GM12878 (cell line): ENCODE measurements around the gene JAKMIP1. TPM values are rescaled to one million over a fixed set of nuclear protein-coding genes. Genes with fewer than 3 reads are reported as not detected.

Experiments used
- ATAC-seq: fragments of 200-7000 bp; cut with Tn5 transposase; 3 replicates; pipeline ENCODE4 v1.9.1; 2020; ENCODE audit warnings: mild to moderate bottlenecking, moderate library complexity
- BruUV-seq: library from RNA; stranded (reverse); fragments of 400-500 nt; replicated peaks from 2 replicates; lab custom pipeline; 2021; lab: Mats Ljungman, UMichigan
- CTCF ChIA-PET: fragments of 300-600 bp; sonication (Branson Sonifier 250); formaldehyde crosslinking; extraction: SDS; loops from one replicate; lab custom pipeline; 2021; ENCODE audit warnings: inconsistent platforms; lab: Yijun Ruan, JAX
- POLR2A ChIA-PET: fragments of 350-600 bp; formaldehyde crosslinking; extraction: SDS; loops from one replicate; lab custom pipeline; 2021; ENCODE audit warnings: inconsistent platforms; lab: Charles Lee
- RAD21 ChIA-PET: fragments of 300-600 bp; sonication (Branson Sonifier 250); formaldehyde crosslinking; loops from one replicate; lab custom pipeline; 2023; ENCODE audit warnings: antibody characterized with exemption; ENCODE audit not compliant: unreplicated experiment; lab: Charles Lee
- SMC1A ChIA-PET: fragments of 300-600 bp; sonication (Branson Sonifier 250); formaldehyde crosslinking; loops from one replicate; lab custom pipeline; 2023; ENCODE audit not compliant: unreplicated experiment, uncharacterized antibody; lab: Charles Lee
- DNase-seq: peaks from one replicate; pipeline ENCODE4 v3.0.0-alpha.2; 2011; ENCODE audit warnings: low read depth, low spot score
- FAIRE-seq: peaks from 3 replicates; lab custom pipeline; 2011; peaks lifted over from hg19 to GRCh38; lab: Jason Lieb, UNC
- H2AFZ ChIP-seq: 2 replicates; pipeline ENCODE4 v1.6.0; 2011; ENCODE audit warnings: low read depth, low read length, control low read depth; ENCODE audit not compliant: control insufficient read depth
- H3K27ac ChIP-seq: 2 replicates; pipeline ENCODE4 v1.5.1; 2011; ENCODE audit warnings: control low read depth; ENCODE audit not compliant: control insufficient read depth, insufficient read depth
- H3K27me3 ChIP-seq, 2 experiments: replicated peaks in 1 of 2; 2 replicates each; pipeline versions ENCODE4 v1.6.0 to v1.6.1; 2011; ENCODE audit warnings: low read length in 1 of 2; ENCODE audit not compliant: control insufficient read depth in 2 of 2, insufficient read depth in 2 of 2
- H3K36me3 ChIP-seq, 2 experiments: 2 replicates each; pipeline ENCODE4 v1.5.1; 2011; ENCODE audit warnings: low read length in 1 of 2; ENCODE audit not compliant: control insufficient read depth in 2 of 2, insufficient read depth in 2 of 2
- H3K4me1 ChIP-seq: 2 replicates; pipeline ENCODE4 v1.6.1; 2011; ENCODE audit warnings: mild to moderate bottlenecking, low read length, moderate library complexity, mixed read lengths; ENCODE audit not compliant: control insufficient read depth, insufficient read depth
- H3K4me2 ChIP-seq: 2 replicates; pipeline ENCODE4 v1.6.0; 2011; ENCODE audit warnings: control low read depth; ENCODE audit not compliant: control insufficient read depth, insufficient read depth
- H3K4me3 ChIP-seq: fragments of 200-600 bp; sonication (generic); 2 replicates; pipeline ENCODE4 v1.5.1; 2016
- H3K79me2 ChIP-seq: 2 replicates; pipeline ENCODE4 v1.6.0; 2011; ENCODE audit warnings: low read length; ENCODE audit not compliant: control insufficient read depth, insufficient read depth
- H3K9ac ChIP-seq: 2 replicates; pipeline ENCODE4 v1.8.0; 2011; ENCODE audit warnings: low read length, control low read depth, mixed read lengths; ENCODE audit not compliant: control insufficient read depth, insufficient read depth
- H3K9me3 ChIP-seq: replicated peaks from 3 replicates; pipeline ENCODE4 v1.5.1; 2011; ENCODE audit warnings: mild to moderate bottlenecking, low read length; ENCODE audit not compliant: control insufficient read depth, insufficient read depth
- H4K20me1 ChIP-seq: 2 replicates; pipeline ENCODE4 v1.6.0; 2011; ENCODE audit not compliant: control insufficient read depth, insufficient read depth
- CHD1 ChIP-seq: IDR thresholded peaks from 2 replicates; pipeline ENCODE4 v1.6.1; 2012; ENCODE audit warnings: low read depth, low read length, improper control_type of control experiment
- SMAD1 ChIP-seq: fragments of 450-650 bp; IDR thresholded peaks from 2 replicates; pipeline ENCODE4 v1.6.1; 2018; ENCODE audit warnings: mild to moderate bottlenecking, low read depth; ENCODE audit not compliant: partially characterized antibody
- WGBS: methylation state at CpG from one replicate; pipeline ENCODE4 v1.1.6; 2016; ENCODE audit warnings: low lambda C conversion rate; ENCODE audit not compliant: insufficient replicate concordance, insufficient coverage; ENCODE audit errors: missing lambda C conversion rate; 5-methylcytosine and 5-hydroxymethylcytosine counted together
- in situ Hi-C: fragments of 300-500 bp; cut with MboI; formaldehyde crosslinking; loops from 9 replicates; pipeline ENCODE4 v1.14.3; 2018; ENCODE audit warnings: mixed read lengths
- intact Hi-C: fragments of 100-400 bp; cut with micrococcal nuclease; formaldehyde crosslinking; loops from one replicate; pipeline ENCODE4 v1.14.2; 2022; ENCODE audit not compliant: unreplicated experiment
- polyA plus RNA-seq, 11 experiments: library from polyadenylated mRNA; depleted of rRNA in 4 of 11; unstranded in 6 of 11; stranded (reverse) in 5 of 11; fragments of >200 nt; fragmentation: Nextera tagmentation in 4 of 11; fragmentation: Illumina TruSeq in 1 of 11; extraction: Ambion mirVana in 4 of 11; extraction: Trizol in 1 of 11; gene quantifications; 1 replicate in 1 of 11; 2 replicates in 10 of 11; pipeline versions ENCODE4 v1.2.1 to v1.2.3, GENCODE V29; 2011 to 2016; ENCODE audit warnings: inconsistent platforms in 2 of 11, missing spikeins in 2 of 11, low read depth in 1 of 11
- total RNA-seq, 4 experiments: library from RNA; depleted of rRNA in 3 of 4; stranded (reverse); fragments of >200 nt in 3 of 4; fragmentation: Illumina TruSeq in 1 of 4; extraction: Trizol in 1 of 4; gene quantifications; 2 replicates each; pipeline versions ENCODE4 v1.2.1 to v1.2.3, GENCODE V29; 2013 to 2021
- TF ChIP-seq, protein P1 (sequence below): fragments of 450-650 bp; IDR thresholded peaks from 2 replicates; pipeline ENCODE4 v1.6.1; 2018; ENCODE audit warnings: mild to moderate bottlenecking, low read depth, moderate library complexity; ENCODE audit not compliant: partially characterized antibody

The JAKMIP1 gene
- total and polyA plus RNA-seq, 10 of the 15 experiments (the other 5 are each of a cell fraction or from before 2014, with no cell fraction given): 0.52 to 16.7 (median 12.3) TPM

DNA sequence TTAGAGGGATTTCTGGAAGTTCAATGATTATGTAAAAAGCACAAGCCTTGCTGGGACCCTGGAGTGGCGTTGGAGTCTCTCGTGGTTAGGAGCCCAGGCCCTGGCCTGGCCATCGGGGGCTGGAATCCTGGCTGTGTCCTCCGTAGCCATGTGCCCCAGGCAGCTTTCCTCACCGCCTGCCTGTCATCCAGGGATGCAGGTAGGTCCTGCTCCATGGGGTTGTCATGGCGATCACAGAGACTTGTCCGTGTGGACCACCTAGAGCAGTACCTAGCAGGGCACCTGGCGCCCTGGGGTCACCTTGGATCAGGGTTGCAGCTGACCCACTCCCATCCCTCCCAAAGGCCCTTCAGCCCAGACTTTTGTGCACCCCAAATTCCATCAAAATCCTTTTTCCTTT lies 39.1 kb upstream of the JAKMIP1 start:
- H3K27ac ChIP-seq: no peak overlapping the region
- in situ Hi-C loops: no loop called here
- DNase-seq: no peak
- RAD21 ChIA-PET: no interaction called here
- H3K36me3 ChIP-seq: no peaks in the 10 kb centered on the region
- H3K79me2 ChIP-seq: no peaks in the 10 kb centered on the region
- H3K4me2 ChIP-seq: no peak overlapping the region
- CTCF ChIA-PET: interaction anchor here (1.0 to 1.7 kb wide), 2 partner anchors 11 to 92 kb away, joined by 3 to 9 read pairs; no protein-coding TSS in a partner anchor
- intact Hi-C loops: no loop called here
- no peak overlapping the region for H3K4me3 ChIP-seq
- no peak for TF ChIP-seq SMAD1
- no peak for TF ChIP-seq CHD1
- TF ChIP-seq, protein P1, sequence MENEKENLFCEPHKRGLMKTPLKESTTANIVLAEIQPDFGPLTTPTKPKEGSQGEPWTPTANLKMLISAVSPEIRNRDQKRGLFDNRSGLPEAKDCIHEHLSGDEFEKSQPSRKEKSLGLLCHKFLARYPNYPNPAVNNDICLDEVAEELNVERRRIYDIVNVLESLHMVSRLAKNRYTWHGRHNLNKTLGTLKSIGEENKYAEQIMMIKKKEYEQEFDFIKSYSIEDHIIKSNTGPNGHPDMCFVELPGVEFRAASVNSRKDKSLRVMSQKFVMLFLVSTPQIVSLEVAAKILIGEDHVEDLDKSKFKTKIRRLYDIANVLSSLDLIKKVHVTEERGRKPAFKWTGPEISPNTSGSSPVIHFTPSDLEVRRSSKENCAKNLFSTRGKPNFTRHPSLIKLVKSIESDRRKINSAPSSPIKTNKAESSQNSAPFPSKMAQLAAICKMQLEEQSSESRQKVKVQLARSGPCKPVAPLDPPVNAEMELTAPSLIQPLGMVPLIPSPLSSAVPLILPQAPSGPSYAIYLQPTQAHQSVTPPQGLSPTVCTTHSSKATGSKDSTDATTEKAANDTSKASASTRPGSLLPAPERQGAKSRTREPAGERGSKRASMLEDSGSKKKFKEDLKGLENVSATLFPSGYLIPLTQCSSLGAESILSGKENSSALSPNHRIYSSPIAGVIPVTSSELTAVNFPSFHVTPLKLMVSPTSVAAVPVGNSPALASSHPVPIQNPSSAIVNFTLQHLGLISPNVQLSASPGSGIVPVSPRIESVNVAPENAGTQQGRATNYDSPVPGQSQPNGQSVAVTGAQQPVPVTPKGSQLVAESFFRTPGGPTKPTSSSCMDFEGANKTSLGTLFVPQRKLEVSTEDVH: no peak
- no peaks in the 10 kb centered on the region for H4K20me1 ChIP-seq
- no peak for ATAC-seq
- no peaks in the 10 kb centered on the region for H3K4me1 ChIP-seq
- no peak for FAIRE-seq
- H2AFZ ChIP-seq: no peak overlapping the region
- no TSS peak for BruUV-seq
- POLR2A ChIA-PET: no interaction called here
- SMC1A ChIA-PET: interaction anchor here (0.6 to 2.4 kb wide), 3 partner anchors 10 to 167 kb away, joined by 3 to 9 read pairs (median 3); no protein-coding TSS in a partner anchor
- no peaks in the 10 kb centered on the region; a peak in 2 of 4 replicates for H3K27me3 ChIP-seq
- 27% methylated on average over 8 of the region's 8 CpGs for WGBS
- peaks cover 7% of the 10 kb centered on the region; the same call in 2 of the 3 replicates for H3K9me3 ChIP-seq
- no peak overlapping the region for H3K9ac ChIP-seq
